Raji (cell line): ENCODE results near the gene GGNBP2.

Experiments
- POLR2A ChIP-seq: IDR thresholded peaks from 2 replicates; pipeline ENCODE4 v1.6.1; 2011; ENCODE audit warnings: low read depth, low read length, control low read depth; ENCODE audit not compliant: insufficient read depth

The GGNBP2 gene

GRCh38 chr17:36544307-36545076 is at the start of gene GGNBP2:
Gene GGNBP2, plus strand, starts transcription at chr17:36544919. Its CDS starts 806 bp downstream, at chr17:36545725.
- peak; percentile 88 for TF ChIP-seq POLR2A

GRCh38 chr17:36495076-36495578 is 49.6 kb upstream of the GGNBP2 start:
- TF ChIP-seq POLR2A, result no peak

- no peak for TF ChIP-seq POLR2A
Measured at GRCh38 chr17:36496018-36496789, 48.5 kb upstream of the GGNBP2 start.

- TF ChIP-seq POLR2A, result no peak
Measured at GRCh38 chr17:36498155-36498554, 46.6 kb upstream of the GGNBP2 start.

GRCh38 chr17:36498560-36499300 is 46.0 kb upstream of the GGNBP2 start:
- no peak for TF ChIP-seq POLR2A

GRCh38 chr17:36500745-36501225 is 43.9 kb upstream of the GGNBP2 start:
- TF ChIP-seq POLR2A, result no peak

- TF ChIP-seq POLR2A, result no peak
Measured at GRCh38 chr17:36501351-36501750, 43.4 kb upstream of the GGNBP2 start.

GRCh38 chr17:36501963-36502362 is 42.8 kb upstream of the GGNBP2 start:
- no peak for TF ChIP-seq POLR2A

GRCh38 chr17:36503456-36504155 is 41.1 kb upstream of the GGNBP2 start:
- no peak for TF ChIP-seq POLR2A

- no peak for TF ChIP-seq POLR2A
Measured at GRCh38 chr17:36504156-36504545, 40.6 kb upstream of the GGNBP2 start.

- no peak for TF ChIP-seq POLR2A
Measured at GRCh38 chr17:36505171-36505570, 39.5 kb upstream of the GGNBP2 start.

GRCh38 chr17:36506249-36506826 is 38.4 kb upstream of the GGNBP2 start:
- TF ChIP-seq POLR2A, result no peak

- TF ChIP-seq POLR2A, result no peak
Measured at GRCh38 chr17:36506831-36507230, 37.9 kb upstream of the GGNBP2 start.

- TF ChIP-seq POLR2A, result no peak
Measured at GRCh38 chr17:36507266-36507665, 37.5 kb upstream of the GGNBP2 start.
